ENCODE data around the gene ACY1. TPM values are rescaled to one million over a fixed set of nuclear protein-coding genes. Genes with fewer than 3 reads are reported as not detected.

The ACY1 gene
- polyA plus RNA-seq, 2 of the 4 experiments (the other 2 are of a cell fraction), result 20.7 to 21.1 TPM

GRCh38 chr3:51999846-52000245 is 16.5 kb downstream of the ACY1 start:
- H3K4me3 ChIP-seq, result no peak overlapping the region
- peaks cover 9% of the 10 kb centered on the region; the same call in 1 of the 3 replicates for H3K4me1 ChIP-seq
- no peak overlapping the region for H3K27ac ChIP-seq
- H3K4me2 ChIP-seq, result no peak overlapping the region
- FAIRE-seq, result no peak
- H3K9me3 ChIP-seq, result no peaks in the 10 kb centered on the region
- ChIA-PET CTCF (interaction anchor here (2.4 to 7.3 kb wide), 7 partner anchors 17 to 145 kb away, joined by 7 to 218 read pairs (median 36); partner anchors contain the start of genes DUSP7, PARP3 and RRP9), POLR2A (no interaction called here)
- ATAC-seq, result no peak
- TF ChIP-seq HEYL (CRISPR knock-in tag; IDR thresholded peaks at IDR 0.05), result no peak
- no peak for TF ChIP-seq SREBF2 (IDR thresholded peaks at IDR 0.05)
- TF ChIP-seq TFCP2L1 (CRISPR knock-in tag; IDR thresholded peaks at IDR 0.05), result no peak
- TF ChIP-seq RAD21 (conservative IDR thresholded peaks at IDR 0.05 in 1 of 2, IDR thresholded peaks at IDR 0.05 in 1 of 2), result no peak
- TF ChIP-seq EHF (CRISPR knock-in tag; IDR thresholded peaks at IDR 0.05), result no peak
- TF ChIP-seq RNF2 (IDR thresholded peaks at IDR 0.05; ENCODE audit: borderline replicate concordance, low read depth), result no peak
- TF ChIP-seq HOXB13 (CRISPR knock-in tag; IDR thresholded peaks at IDR 0.05; ENCODE audit: low read depth), result no peak
- WGBS (ENCODE audit: missing lambda C conversion rate), result 79% methylated on average over 2 of the region's 2 CpGs
- DNase-seq (ENCODE audit: low read depth in 1 of 2, low spot score in 1 of 2), result no peak

GRCh38 chr3:52001443-52001974 is 18.2 kb downstream of the ACY1 start:
- FAIRE-seq, result no peak
- TF ChIP-seq CHD2 (IDR thresholded peaks at IDR 0.05; ENCODE audit: low read length, partially characterized antibody) (no peak), SMC3 (IDR thresholded peaks at IDR 0.05) (peak; percentile 89), FOSL2 (IDR thresholded peaks at IDR 0.05) (no peak), FOSL2 (CRISPR knock-in tag; IDR thresholded peaks at IDR 0.05) (no peak), HOXB13 (CRISPR knock-in tag; IDR thresholded peaks at IDR 0.05; ENCODE audit: low read depth) (no peak), CBX8 (IDR thresholded peaks at IDR 0.05) (no peak), RARB (CRISPR knock-in tag; IDR thresholded peaks at IDR 0.05) (no peak), MAFK (IDR thresholded peaks at IDR 0.05; ENCODE audit: partially characterized antibody) (no peak), ZSCAN20 (CRISPR knock-in tag; IDR thresholded peaks at IDR 0.05) (no peak), CTCF (IDR thresholded peaks at IDR 0.05) (peak; percentile 83), CHD4 (IDR thresholded peaks at IDR 0.05; ENCODE audit: borderline replicate concordance) (no peak), HEYL (CRISPR knock-in tag; IDR thresholded peaks at IDR 0.05) (no peak), PBX3 (IDR thresholded peaks at IDR 0.05) (no peak), NFE2L2 (conservative IDR thresholded peaks at IDR 0.05; ENCODE audit: low read length) (no peak), POLR2A (IDR thresholded peaks at IDR 0.05; ENCODE audit: low read length) (no peak), USF2 (IDR thresholded peaks at IDR 0.05) (no peak), ATOH8 (CRISPR knock-in tag; IDR thresholded peaks at IDR 0.05; ENCODE audit: low read depth) (no peak), RAD21 (conservative IDR thresholded peaks at IDR 0.05 in 1 of 2, IDR thresholded peaks at IDR 0.05 in 1 of 2) (peak; percentile 92 to 94), MAX (IDR thresholded peaks at IDR 0.05) (no peak), HOXB5 (CRISPR knock-in tag; IDR thresholded peaks at IDR 0.05) (no peak)
- H3K4me3 ChIP-seq, result no peak overlapping the region
- DNase-seq (ENCODE audit: low read depth in 1 of 2, low spot score in 1 of 2), result peak; percentile 64 to 85
- H3K4me2 ChIP-seq, result peak overlapping the region; percentile 51; the same call in 2 of the 3 replicates
- ChIA-PET CTCF (interaction anchor here (0.6 to 7.3 kb wide), 54 partner anchors 9 to 445 kb away, joined by 3 to 218 read pairs (median 4); partner anchors contain the start of genes ACY1, DUSP7, PARP3 and POC1A), POLR2A (no interaction called here)
- peak; percentile 78 to 95 for ATAC-seq
- H3K27ac ChIP-seq, result no peak overlapping the region
- no peaks in the 10 kb centered on the region for H3K9me3 ChIP-seq
- under 1% methylated on average over 13 of the region's 18 CpGs for WGBS (ENCODE audit: missing lambda C conversion rate)
- H3K4me1 ChIP-seq, result peaks cover 9% of the 10 kb centered on the region; the same call in 1 of the 3 replicates

All from A549 (cell line).